ENCODE measurements around the gene ONECUT2. TPM values are rescaled to one million over a fixed set of nuclear protein-coding genes. Genes with fewer than 3 reads are reported as not detected.

The ONECUT2 gene
- polyA plus RNA-seq, 1 experiment = not detected

- no peak for TF ChIP-seq CTCF (IDR thresholded peaks at IDR 0.05; ENCODE audit: insufficient read depth, low read depth, low read length)
- POLR2A ChIA-PET = no interaction called here
- Histone ChIP-seq H3K4me3 (ENCODE audit: low read depth, low read length) (no peak overlapping the region), H3K36me3 (ENCODE audit: control insufficient read depth, insufficient read depth, low read length) (no peaks in the 10 kb centered on the region), H3K27me3 (ENCODE audit: control insufficient read depth, insufficient read depth, low read length) (peaks cover 57% of the 10 kb centered on the region)
- CTCF ChIA-PET = interaction anchor here (0.7 to 1.3 kb wide), 3 partner anchors 12 to 677 kb away, joined by 3 to 4 read pairs (median 3); no protein-coding TSS in a partner anchor
- DNase-seq (ENCODE audit: low read depth) = no peak
These were observed 6.1 kb downstream of the ONECUT2 start for GRCh38 chr18:57441071-57441794.

GRCh38 chr18:57443247-57443646 is 8.1 kb downstream of the ONECUT2 start:
- ChIA-PET POLR2A (no interaction called here), CTCF (no interaction called here)
- no peak for DNase-seq (ENCODE audit: low read depth)
- peaks cover 38% of the 10 kb centered on the region for H3K27me3 ChIP-seq (ENCODE audit: control insufficient read depth, insufficient read depth, low read length)
- no peak overlapping the region for H3K4me3 ChIP-seq (ENCODE audit: low read depth, low read length)
- no peaks in the 10 kb centered on the region for H3K36me3 ChIP-seq (ENCODE audit: control insufficient read depth, insufficient read depth, low read length)
- TF ChIP-seq CTCF (IDR thresholded peaks at IDR 0.05; ENCODE audit: insufficient read depth, low read depth, low read length) = no peak

- Histone ChIP-seq H3K36me3 (ENCODE audit: control insufficient read depth, insufficient read depth, low read length) (no peaks in the 10 kb centered on the region), H3K27me3 (ENCODE audit: control insufficient read depth, insufficient read depth, low read length) (peaks cover 35% of the 10 kb centered on the region), H3K4me3 (ENCODE audit: low read depth, low read length) (no peak overlapping the region)
- ChIA-PET POLR2A (no interaction called here), CTCF (no interaction called here)
- no peak for TF ChIP-seq CTCF (IDR thresholded peaks at IDR 0.05; ENCODE audit: insufficient read depth, low read depth, low read length)
- no peak for DNase-seq (ENCODE audit: low read depth)
These were observed 8.5 kb downstream of the ONECUT2 start for GRCh38 chr18:57443702-57444101.

- Histone ChIP-seq H3K36me3 (ENCODE audit: control insufficient read depth, insufficient read depth, low read length) (no peaks in the 10 kb centered on the region), H3K4me3 (ENCODE audit: low read depth, low read length) (no peak overlapping the region), H3K27me3 (ENCODE audit: control insufficient read depth, insufficient read depth, low read length) (peaks cover 29% of the 10 kb centered on the region)
- POLR2A ChIA-PET = no interaction called here
- DNase-seq (ENCODE audit: low read depth) = no peak
- CTCF ChIA-PET = no interaction called here
- no peak for TF ChIP-seq CTCF (IDR thresholded peaks at IDR 0.05; ENCODE audit: insufficient read depth, low read depth, low read length)
These were observed 9.2 kb downstream of the ONECUT2 start for GRCh38 chr18:57444301-57444759.

GRCh38 chr18:57445488-57446319 is 10.5 kb downstream of the ONECUT2 start:
- peaks cover 20% of the 10 kb centered on the region for H3K27me3 ChIP-seq (ENCODE audit: control insufficient read depth, insufficient read depth, low read length)
- CTCF ChIA-PET = interaction anchor here (1.1 kb wide), 1 partner anchor 743 kb away, joined by 4 read pairs; no protein-coding TSS in a partner anchor
- DNase-seq (ENCODE audit: low read depth) = no peak
- POLR2A ChIA-PET = no interaction called here
- TF ChIP-seq CTCF (IDR thresholded peaks at IDR 0.05; ENCODE audit: insufficient read depth, low read depth, low read length) = no peak
- no peak overlapping the region for H3K4me3 ChIP-seq (ENCODE audit: low read depth, low read length)
- no peaks in the 10 kb centered on the region for H3K36me3 ChIP-seq (ENCODE audit: control insufficient read depth, insufficient read depth, low read length)

Data from BJ (cell line).